HCT116 (cell line): ENCODE measurements around the gene CALD1.

Source experiments
- CTCF ChIP-seq, 3 experiments: fragments of 200-600 bp in 1 of 3; sonication (generic) in 1 of 3; IDR thresholded peaks in 2 of 3; conservative IDR thresholded peaks in 1 of 3; 2 replicates each; pipeline ENCODE4 v1.5.1; 2012 to 2017; ENCODE audit warnings: low read depth in 2 of 3, low read length in 2 of 3, antibody characterized with exemption in 1 of 3, borderline replicate concordance in 1 of 3, control low read depth in 1 of 3, mild to moderate bottlenecking in 1 of 3, mixed read lengths in 1 of 3, mixed run types in 1 of 3, moderate library complexity in 1 of 3; ENCODE audit not compliant: insufficient read depth in 1 of 3
- EZH2 ChIP-seq: fragments of 200-600 bp; sonication (generic); IDR thresholded peaks from 2 replicates; pipeline ENCODE4 v1.6.1; 2017; ENCODE audit warnings: antibody characterized with exemption, mixed run types
- MAX ChIP-seq: IDR thresholded peaks from 2 replicates; pipeline ENCODE4 v1.6.1; 2012
- POLR2A ChIP-seq: IDR thresholded peaks from 2 replicates; pipeline ENCODE4 v1.7.0; 2011; ENCODE audit warnings: borderline replicate concordance; ENCODE audit not compliant: insufficient read depth, insufficient read length; ENCODE audit errors: extremely low read depth
- POLR2AphosphoS5 ChIP-seq: IDR thresholded peaks from 2 replicates; pipeline ENCODE4 v1.6.1; 2011; ENCODE audit warnings: mild to moderate bottlenecking, low read depth, low read length, moderate library complexity
- RAD21 ChIP-seq: IDR thresholded peaks from 2 replicates; pipeline ENCODE4 v1.6.1; 2012; ENCODE audit warnings: low read depth, mild to moderate bottlenecking
- SP1 ChIP-seq: IDR thresholded peaks from 2 replicates; pipeline ENCODE4 v1.6.1; 2012; ENCODE audit warnings: low read depth
- ZFX ChIP-seq: fragments of 450-650 bp; IDR thresholded peaks from 2 replicates; pipeline ENCODE4 v1.6.1; 2017

- TF ChIP-seq CTCF (IDR thresholded peaks at IDR 0.05 in 2 of 3, conservative IDR thresholded peaks at IDR 0.05 in 1 of 3; ENCODE audit: borderline replicate concordance in 1 of 3, insufficient read depth in 1 of 3, low read depth in 2 of 3, low read length in 2 of 3), result no peak
- TF ChIP-seq RAD21, result no peak
- TF ChIP-seq POLR2AphosphoS5, result no peak
- no peak for TF ChIP-seq ZFX
- no peak for TF ChIP-seq SP1
- TF ChIP-seq POLR2A, result no peak
- TF ChIP-seq EZH2, result no peak
- TF ChIP-seq MAX, result no peak
Observed at GRCh38 chr7:134842062-134842461, 62.6 kb downstream of the CALD1 start.
